Measurements from ENCODE around the gene ARID3A.

The ARID3A gene

GRCh38 chr19:887072-887471 is 38.8 kb upstream of the ARID3A start:
- no peaks in the 10 kb centered on the region for H3K9me3 ChIP-seq (replicated peaks; ENCODE audit: insufficient read depth, low read length)
- no peak overlapping the region for H3K27ac ChIP-seq (ENCODE audit: low read length)
- H3K4me3 ChIP-seq (ENCODE audit: low read length): no peak overlapping the region
- no peak overlapping the region for H3K4me2 ChIP-seq (ENCODE audit: low read depth, low read length)
- peaks cover 25% of the 10 kb centered on the region for H3K79me2 ChIP-seq (ENCODE audit: low read length)
- no peaks in the 10 kb centered on the region for H3K4me1 ChIP-seq (ENCODE audit: low read length)
- H4K20me1 ChIP-seq (ENCODE audit: insufficient read depth, low read length): no peaks in the 10 kb centered on the region; the same call in 1 of the 2 replicates
- no peak overlapping the region for H2AFZ ChIP-seq (ENCODE audit: low read length)
- H3K27me3 ChIP-seq (replicated peaks; ENCODE audit: insufficient read depth, low read length): no peaks in the 10 kb centered on the region
- TF ChIP-seq CTCF (IDR thresholded peaks at IDR 0.05; ENCODE audit: low read length): no peak
- no peak for TF ChIP-seq EZH2phosphoT487 (IDR thresholded peaks at IDR 0.05; ENCODE audit: low read length)
- no peak for TF ChIP-seq EZH2 (optimal IDR thresholded peaks at IDR 0.05; ENCODE audit: low read depth, low read length)
- no peaks in the 10 kb centered on the region for H3K9me2 ChIP-seq (replicated peaks; ENCODE audit: insufficient read depth, low read length)
- H3F3A ChIP-seq (ENCODE audit: insufficient read depth, low read length): no peaks in the 10 kb centered on the region
- H3K36me3 ChIP-seq (replicated peaks; ENCODE audit: insufficient read depth, low read length): no peaks in the 10 kb centered on the region; the same call in 1 of the 2 replicates
- no peak for DNase-seq
- no peak overlapping the region for H3K9ac ChIP-seq (ENCODE audit: low read length)

GRCh38 chr19:887599-887998 is 38.2 kb upstream of the ARID3A start:
- Histone ChIP-seq H3K9me2 (replicated peaks; ENCODE audit: insufficient read depth, low read length) (no peaks in the 10 kb centered on the region), H2AFZ (ENCODE audit: low read length) (no peak overlapping the region), H3K4me3 (ENCODE audit: low read length) (no peak overlapping the region), H3K4me2 (ENCODE audit: low read depth, low read length) (no peak overlapping the region), H3K27me3 (replicated peaks; ENCODE audit: insufficient read depth, low read length) (no peaks in the 10 kb centered on the region), H3K9ac (ENCODE audit: low read length) (no peak overlapping the region), H4K20me1 (ENCODE audit: insufficient read depth, low read length) (no peaks in the 10 kb centered on the region; the same call in 1 of the 2 replicates), H3K4me1 (ENCODE audit: low read length) (no peaks in the 10 kb centered on the region), H3K36me3 (replicated peaks; ENCODE audit: insufficient read depth, low read length) (no peaks in the 10 kb centered on the region; the same call in 1 of the 2 replicates), H3F3A (ENCODE audit: insufficient read depth, low read length) (no peaks in the 10 kb centered on the region), H3K79me2 (ENCODE audit: low read length) (peaks cover 30% of the 10 kb centered on the region), H3K27ac (ENCODE audit: low read length) (no peak overlapping the region), H3K9me3 (replicated peaks; ENCODE audit: insufficient read depth, low read length) (no peaks in the 10 kb centered on the region)
- no peak for TF ChIP-seq EZH2phosphoT487 (IDR thresholded peaks at IDR 0.05; ENCODE audit: low read length)
- no peak for TF ChIP-seq CTCF (IDR thresholded peaks at IDR 0.05; ENCODE audit: low read length)
- no peak for TF ChIP-seq EZH2 (optimal IDR thresholded peaks at IDR 0.05; ENCODE audit: low read depth, low read length)
- no peak for DNase-seq

DNA sequence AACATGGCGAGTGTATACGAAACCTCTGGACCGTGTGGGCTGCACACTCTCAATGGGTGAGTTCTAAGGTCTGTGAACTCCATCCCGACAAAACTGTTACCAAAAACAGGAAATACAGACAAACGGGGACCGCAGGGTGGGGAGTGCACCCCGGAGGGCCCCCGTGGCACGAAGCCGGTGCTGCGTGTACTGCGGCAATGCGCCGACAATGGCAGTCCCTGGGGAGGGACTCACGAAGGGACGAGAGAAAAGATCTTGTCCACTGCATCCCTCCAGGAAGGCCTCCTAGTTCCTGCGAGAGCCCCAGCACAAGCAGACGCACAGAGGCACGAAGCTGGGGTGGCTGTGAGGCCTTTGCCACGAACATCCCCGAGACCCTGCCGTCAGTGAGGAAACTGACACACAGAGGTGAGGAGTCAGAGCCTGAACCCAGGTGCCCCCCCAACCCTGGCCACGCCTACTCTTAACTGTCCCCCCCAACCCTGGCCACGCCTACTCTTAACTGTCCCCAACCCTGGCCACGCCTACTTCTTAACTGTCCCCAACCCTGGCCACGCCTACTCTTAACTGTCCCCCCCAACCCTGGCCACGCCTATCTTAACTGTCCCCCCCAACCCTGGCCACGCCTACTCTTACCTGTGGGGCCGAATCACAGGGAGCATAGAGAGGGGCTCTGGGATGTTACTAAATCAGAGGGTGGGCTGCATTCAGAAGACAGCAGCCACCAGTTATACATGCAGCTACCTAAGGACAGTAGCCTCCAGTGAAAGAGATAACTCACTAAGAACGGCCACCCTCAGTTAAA is 37.1 kb upstream of the ARID3A start:
- H3K79me2 ChIP-seq (ENCODE audit: low read length): peaks cover 31% of the 10 kb centered on the region
- H3K9me3 ChIP-seq (replicated peaks; ENCODE audit: insufficient read depth, low read length): no peaks in the 10 kb centered on the region
- H3K27me3 ChIP-seq (replicated peaks; ENCODE audit: insufficient read depth, low read length): no peaks in the 10 kb centered on the region
- H4K20me1 ChIP-seq (ENCODE audit: insufficient read depth, low read length): no peaks in the 10 kb centered on the region; the same call in 1 of the 2 replicates
- no peaks in the 10 kb centered on the region for H3F3A ChIP-seq (ENCODE audit: insufficient read depth, low read length)
- H3K27ac ChIP-seq (ENCODE audit: low read length): no peak overlapping the region
- no peak for DNase-seq
- H3K4me1 ChIP-seq (ENCODE audit: low read length): no peaks in the 10 kb centered on the region
- H3K4me3 ChIP-seq (ENCODE audit: low read length): no peak overlapping the region
- TF ChIP-seq EZH2 (optimal IDR thresholded peaks at IDR 0.05; ENCODE audit: low read depth, low read length): no peak
- no peak for TF ChIP-seq EZH2phosphoT487 (IDR thresholded peaks at IDR 0.05; ENCODE audit: low read length)
- TF ChIP-seq CTCF (IDR thresholded peaks at IDR 0.05; ENCODE audit: low read length): no peak
- H3K9me2 ChIP-seq (replicated peaks; ENCODE audit: insufficient read depth, low read length): no peaks in the 10 kb centered on the region
- no peak overlapping the region for H3K4me2 ChIP-seq (ENCODE audit: low read depth, low read length)
- no peak overlapping the region for H2AFZ ChIP-seq (ENCODE audit: low read length)
- H3K9ac ChIP-seq (ENCODE audit: low read length): no peak overlapping the region
- H3K36me3 ChIP-seq (replicated peaks; ENCODE audit: insufficient read depth, low read length): no peaks in the 10 kb centered on the region

All from MM.1S (cell line).